GM21367 (cell line): ENCODE data around the gene C2orf76.
"Not testable (repeated sequence)": the region's sequence is repeated elsewhere in the genome, so short reads cannot be mapped to it uniquely, and the experiment has no call there.

Experiments
- ATAC-seq: cut with Tn5 transposase; IDR thresholded peaks from one replicate; pipeline ENCODE4 v1.9.1; 2021; ENCODE audit not compliant: unreplicated experiment

Gene C2orf76

GRCh38 chr2:119377993-119378345, 11.3 kb upstream of the C2orf76 start:
- ATAC-seq, result no peak

GRCh38 chr2:119377294-119377992, 10.8 kb upstream of the C2orf76 start:
- ATAC-seq, result no peak

- ATAC-seq, result no peak
These were observed 10.2 kb upstream of the C2orf76 start for GRCh38 chr2:119376810-119377209.

- ATAC-seq, result not testable (repeated sequence)
These were observed 9.8 kb upstream of the C2orf76 start for GRCh38 chr2:119376406-119376805.

- ATAC-seq, result not testable (repeated sequence)
These were observed 7.5 kb upstream of the C2orf76 start for GRCh38 chr2:119373907-119374745.

GRCh38 chr2:119372778-119373568, 6.3 kb upstream of the C2orf76 start:
- ATAC-seq, result no peak

GRCh38 chr2:119371111-119371510, 4.5 kb upstream of the C2orf76 start:
- ATAC-seq, result no peak

GRCh38 chr2:119369845-119370244, 3.2 kb upstream of the C2orf76 start:
- ATAC-seq, result no peak

- ATAC-seq, result peak; percentile 25
These were observed 952 bp upstream of the C2orf76 start for GRCh38 chr2:119367472-119368099.

GRCh38 chr2:119366161-119366648, 429 bp downstream of the C2orf76 start:
- ATAC-seq, result peak; percentile 1

- ATAC-seq, result no peak
These were observed 1.2 kb downstream of the C2orf76 start for GRCh38 chr2:119365436-119365835.

- ATAC-seq, result no peak
These were observed 1.8 kb downstream of the C2orf76 start for GRCh38 chr2:119364798-119365197.

GRCh38 chr2:119360423-119360966, 6.1 kb downstream of the C2orf76 start:
- ATAC-seq, result no peak

GRCh38 chr2:119359774-119360173, 6.9 kb downstream of the C2orf76 start:
- no peak for ATAC-seq

- no peak for ATAC-seq
These were observed 11.8 kb downstream of the C2orf76 start for GRCh38 chr2:119354860-119355259.

GRCh38 chr2:119352357-119352756, 14.3 kb downstream of the C2orf76 start:
- peak; percentile 90 for ATAC-seq

- ATAC-seq, result no peak
These were observed 16.2 kb downstream of the C2orf76 start for GRCh38 chr2:119350311-119350998.

GRCh38 chr2:119349289-119349688, 17.3 kb downstream of the C2orf76 start:
- no peak for ATAC-seq

- no peak for ATAC-seq
These were observed 24.9 kb downstream of the C2orf76 start for GRCh38 chr2:119341684-119342083.

GRCh38 chr2:119339562-119339923, 27.1 kb downstream of the C2orf76 start:
- ATAC-seq, result no peak
